HL-60/S4 treated with retinoic acid at 250 ng/mL for 4 days and 3 days (cell line): ENCODE results near the gene COQ2.
"Not testable (repeated sequence)": the region's sequence is repeated elsewhere in the genome, so short reads cannot be mapped to it uniquely, and the experiment has no call there.

Experiments
- in situ Hi-C: fragments of 300-500 bp; cut with MboI; formaldehyde crosslinking; loops from 2 replicates; pipeline ENCODE4 v1.7.0; 2022; ENCODE audit warnings: low sequenced_read_pairs

Gene COQ2

DNA sequence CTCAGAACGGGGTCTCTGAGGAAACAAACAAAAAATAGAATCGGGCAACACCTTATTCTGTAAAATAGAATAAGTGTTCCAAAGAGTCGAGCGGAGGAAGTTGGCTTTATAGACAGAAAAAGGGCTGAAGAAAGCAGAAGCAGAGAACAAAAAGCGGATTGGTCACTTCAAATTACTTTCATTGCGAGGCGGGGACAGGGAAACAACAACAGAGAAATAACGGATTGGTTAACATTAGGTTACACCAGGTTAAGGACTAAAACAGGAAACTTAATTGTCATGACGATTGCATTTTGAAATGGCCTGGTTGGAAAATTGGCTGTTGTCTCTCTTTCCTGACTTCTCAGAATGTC, 433 bp upstream of the COQ2 start:
- in situ Hi-C loops = loop anchor here (25.0 kb wide), 1 partner anchor 423 kb away; no protein-coding TSS in a partner anchor

GRCh38 chr4:83283181-83283580, 1.4 kb downstream of the COQ2 start:
- in situ Hi-C loops = loop anchor here (25.0 kb wide), 1 partner anchor 421 kb away; no protein-coding TSS in a partner anchor

- in situ Hi-C loops = loop anchor here (25.0 kb wide), 1 partner anchor 420 kb away; no protein-coding TSS in a partner anchor
Observed at GRCh38 chr4:83282049-83282535, 2.5 kb downstream of the COQ2 start.

- in situ Hi-C loops = loop anchor here (25.0 kb wide), 1 partner anchor 419 kb away; no protein-coding TSS in a partner anchor
Observed at GRCh38 chr4:83281307-83281706, 3.3 kb downstream of the COQ2 start.

DNA sequence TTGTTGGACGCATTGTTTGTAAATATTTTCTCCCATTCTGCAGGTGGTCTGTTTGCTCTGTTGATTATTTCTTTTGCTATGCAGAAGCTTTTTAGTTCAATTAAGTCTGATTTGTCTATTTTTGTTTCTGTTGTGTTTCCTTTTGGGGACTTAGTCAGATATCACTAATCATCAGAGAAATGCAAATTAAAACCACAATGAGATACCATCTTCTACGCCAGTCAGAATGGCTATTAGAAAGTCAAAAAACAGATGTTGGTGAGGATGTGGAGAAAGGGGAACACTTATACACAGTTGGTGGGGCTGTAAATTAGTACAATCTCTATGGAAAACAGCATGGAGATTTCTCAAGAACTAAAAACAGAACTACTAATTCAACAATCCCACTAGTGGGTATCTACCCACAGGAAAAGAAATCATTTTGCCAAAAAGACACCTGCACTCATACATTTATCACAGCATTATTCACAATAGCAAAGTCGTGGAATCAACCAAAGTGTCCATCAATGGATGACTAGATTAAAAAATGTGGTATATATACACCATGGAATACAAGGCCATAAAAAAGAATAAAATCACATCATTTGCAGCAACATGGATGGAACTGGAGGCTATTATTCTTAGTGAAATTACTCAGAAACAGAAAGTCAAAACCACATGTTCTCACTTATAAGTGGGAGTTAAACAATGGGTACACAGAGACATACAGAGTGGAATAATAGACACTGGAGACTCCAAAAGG, 8.1 kb downstream of the COQ2 start:
- in situ Hi-C loops = loop anchor here (25.0 kb wide), 1 partner anchor 414 kb away; no protein-coding TSS in a partner anchor

- in situ Hi-C loops = not testable (repeated sequence)
Observed at GRCh38 chr4:83273926-83274325, 10.7 kb downstream of the COQ2 start.

DNA sequence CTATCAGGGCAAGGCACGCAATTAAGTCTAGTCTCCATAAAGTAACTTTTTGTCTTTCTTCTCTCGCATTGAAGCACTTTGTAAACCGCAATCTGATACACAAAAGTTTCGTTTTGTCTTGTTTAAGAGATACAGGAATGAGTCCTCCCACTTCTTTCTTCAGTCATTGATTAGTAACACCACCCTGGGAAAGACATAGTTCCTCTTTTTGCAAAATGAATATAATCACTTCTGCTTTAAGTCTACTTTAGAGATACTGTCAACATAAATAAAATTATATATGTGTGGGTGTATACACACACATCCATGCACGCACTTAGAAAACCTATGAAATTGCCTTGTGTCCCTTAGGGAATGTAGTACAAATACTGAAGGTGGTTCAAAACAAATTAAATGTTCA, 11.7 kb downstream of the COQ2 start:
- in situ Hi-C loops = no loop called here

- in situ Hi-C loops = no loop called here
Observed at GRCh38 chr4:83269256-83269655, 15.3 kb downstream of the COQ2 start.

- in situ Hi-C loops = no loop called here
Observed at GRCh38 chr4:83268491-83268890, 16.1 kb downstream of the COQ2 start.

DNA sequence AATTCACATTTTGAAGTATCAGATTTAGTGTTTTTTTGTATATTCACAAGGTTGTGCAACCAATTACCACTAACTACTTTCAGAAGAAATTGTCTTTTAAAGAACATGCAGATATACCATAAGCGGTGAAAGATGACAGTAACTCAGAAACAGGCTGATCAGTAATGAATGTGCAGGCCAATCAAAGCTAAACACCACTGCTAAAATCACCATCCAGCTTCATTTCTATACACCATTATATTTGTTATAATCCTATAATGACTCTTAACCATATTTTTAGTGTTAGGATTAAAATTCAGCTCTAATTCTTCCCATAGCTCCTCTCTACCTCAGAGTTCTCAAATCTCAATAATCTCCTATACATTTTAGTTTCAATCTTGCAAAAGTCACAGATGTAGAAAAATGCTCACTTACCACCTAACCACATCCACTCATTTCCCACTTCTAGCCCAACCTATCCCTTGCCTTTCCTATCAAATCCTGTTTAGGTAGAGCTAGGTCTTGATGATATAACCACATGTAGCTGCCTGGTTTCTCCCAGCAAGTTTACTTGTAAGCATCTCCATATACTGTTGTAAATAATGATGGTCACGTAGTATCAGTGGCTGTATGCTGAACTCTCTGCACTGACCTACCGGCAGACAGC, 16.6 kb downstream of the COQ2 start:
- in situ Hi-C loops = no loop called here

GRCh38 chr4:83267121-83267829, 17.3 kb downstream of the COQ2 start:
- in situ Hi-C loops = no loop called here

GRCh38 chr4:83266689-83267088, 17.9 kb downstream of the COQ2 start:
- in situ Hi-C loops = no loop called here

DNA sequence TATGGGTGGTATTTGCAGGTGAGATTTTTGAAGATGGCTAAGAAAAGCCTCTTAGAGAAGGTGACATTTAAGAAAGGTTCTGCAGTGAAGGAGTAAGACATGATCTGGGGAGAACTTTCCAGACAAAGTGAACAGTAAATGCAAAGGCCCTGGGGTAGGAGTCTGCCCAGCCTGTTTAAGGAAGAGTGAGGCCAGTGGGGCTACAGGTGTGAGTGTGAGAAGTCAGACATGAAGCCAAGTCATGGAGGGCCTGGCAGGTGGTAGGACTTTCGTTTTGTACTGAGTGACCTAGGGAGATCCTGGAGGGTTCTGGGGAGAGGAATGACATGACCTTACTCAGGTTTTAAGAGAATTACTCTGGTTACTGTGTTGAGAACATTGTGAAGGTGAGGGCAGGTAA, 21.5 kb downstream of the COQ2 start:
- in situ Hi-C loops = no loop called here

DNA sequence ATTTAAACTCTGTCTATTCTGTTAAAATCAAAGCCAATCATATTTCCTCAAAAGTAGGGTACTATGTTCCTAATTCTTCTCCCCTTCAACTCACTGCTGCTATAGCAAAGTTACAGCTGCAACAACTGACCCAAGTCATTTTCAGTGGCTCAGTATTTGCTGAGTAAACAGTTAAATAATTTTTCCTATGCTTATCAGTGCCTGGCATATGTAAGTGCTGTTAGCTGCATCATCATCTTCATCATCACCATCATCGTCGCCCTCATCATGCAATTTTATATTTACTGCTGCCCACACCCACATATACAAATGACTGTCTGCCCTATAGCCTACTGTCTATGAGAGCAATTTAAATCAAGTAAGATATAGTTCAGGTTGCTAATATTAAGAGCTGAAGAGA, 21.9 kb downstream of the COQ2 start:
- in situ Hi-C loops = no loop called here

- in situ Hi-C loops = no loop called here
Observed at GRCh38 chr4:83261307-83261706, 23.3 kb downstream of the COQ2 start.

GRCh38 chr4:83259586-83259985, 25.0 kb downstream of the COQ2 start:
- in situ Hi-C loops = loop anchor here (10.0 kb wide), 1 partner anchor 175 kb away; no protein-coding TSS in a partner anchor

DNA sequence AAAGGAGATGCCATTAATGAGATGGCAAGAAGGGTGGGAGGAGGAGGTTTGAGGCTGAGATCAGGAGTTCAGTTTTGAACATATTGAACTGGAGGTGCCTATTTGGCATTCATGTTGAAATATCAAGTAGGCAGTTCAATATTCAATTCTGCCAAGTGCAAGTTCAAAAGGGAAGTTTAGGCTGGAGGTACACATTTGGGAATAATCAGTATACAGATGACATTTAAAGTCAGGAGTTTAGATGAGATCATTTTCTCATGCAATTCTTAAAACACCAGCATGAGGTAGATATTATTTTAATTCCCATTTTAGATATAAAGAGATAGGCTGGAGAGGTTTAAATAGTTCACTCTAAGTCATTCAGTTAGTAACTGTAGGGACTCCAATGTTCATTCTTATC, 26.1 kb downstream of the COQ2 start:
- in situ Hi-C loops = loop anchor here (10.0 kb wide), 1 partner anchor 174 kb away; no protein-coding TSS in a partner anchor

- in situ Hi-C loops = loop anchor here (10.0 kb wide), 1 partner anchor 173 kb away; no protein-coding TSS in a partner anchor
Observed at GRCh38 chr4:83257811-83258210, 26.8 kb downstream of the COQ2 start.

DNA sequence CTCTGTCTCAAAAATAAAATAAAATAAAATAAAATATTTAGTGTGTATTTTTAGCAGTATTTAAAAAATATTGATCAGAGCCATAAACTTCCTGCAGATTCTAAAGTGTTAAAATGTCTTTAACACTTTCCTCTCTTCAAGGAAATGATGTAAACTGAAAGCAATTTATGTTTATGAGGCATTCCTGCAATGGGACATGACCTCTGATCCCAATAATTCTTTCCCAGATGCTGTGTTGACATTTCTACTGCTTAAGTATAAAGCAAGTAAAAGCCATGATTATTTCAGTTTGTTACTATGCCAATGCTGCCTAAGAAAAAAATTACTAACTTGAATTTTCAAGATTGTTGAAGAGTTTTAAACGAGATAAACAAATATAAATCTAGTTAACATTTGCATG, 29.0 kb downstream of the COQ2 start:
- in situ Hi-C loops = loop anchor here (10.0 kb wide), 1 partner anchor 171 kb away; no protein-coding TSS in a partner anchor

DNA sequence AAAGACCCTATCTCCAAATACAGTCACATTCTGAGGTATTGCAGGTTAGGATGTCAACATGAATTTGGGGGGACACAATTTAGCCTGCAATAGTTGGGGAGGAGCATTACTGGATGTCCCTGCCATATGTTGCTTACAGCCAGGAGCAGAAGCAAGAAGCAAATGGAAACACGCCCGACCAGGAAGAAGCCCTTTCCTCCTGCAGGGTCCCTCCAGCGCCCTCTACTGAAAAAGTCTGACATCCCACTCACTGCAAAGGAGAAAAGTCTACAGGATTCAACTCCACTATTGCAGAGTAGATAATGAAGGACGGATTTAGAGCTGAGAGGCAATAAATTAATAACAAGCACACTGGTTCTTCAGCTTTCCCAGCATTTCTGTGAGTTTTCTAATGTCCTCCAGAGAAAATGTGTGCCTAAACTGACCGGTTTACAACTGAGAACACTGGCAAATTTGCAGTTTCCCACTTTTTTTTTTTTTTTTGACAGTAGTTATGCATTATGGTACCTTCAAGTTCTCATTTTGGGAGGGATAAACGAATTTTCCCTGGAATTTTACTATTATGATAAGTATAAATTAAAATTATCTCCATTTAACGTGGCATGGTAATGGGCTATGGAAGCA, 31.7 kb downstream of the COQ2 start:
- in situ Hi-C loops = loop anchor here (10.0 kb wide), 1 partner anchor 168 kb away; no protein-coding TSS in a partner anchor

DNA sequence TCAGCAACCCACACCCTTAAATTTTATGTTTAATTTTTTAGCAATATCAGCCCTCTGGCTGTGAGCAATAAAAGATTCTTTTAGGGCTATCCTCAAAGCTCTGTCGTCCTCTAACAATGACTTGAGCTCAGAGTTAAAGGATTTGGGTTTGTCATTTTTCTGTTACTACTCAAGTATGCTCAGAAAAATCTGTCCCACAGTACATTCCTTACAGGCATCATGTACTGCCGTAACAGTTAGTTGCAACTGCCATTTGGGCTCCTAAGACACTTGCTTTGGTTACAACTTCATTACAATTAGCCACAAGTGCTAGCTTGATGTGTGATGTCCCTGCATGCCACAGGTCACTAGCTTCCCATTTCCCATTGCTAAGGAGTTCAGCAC, 33.2 kb downstream of the COQ2 start:
- in situ Hi-C loops = loop anchor here (10.0 kb wide), 1 partner anchor 167 kb away; no protein-coding TSS in a partner anchor
